T47D (cell line): ENCODE results near the gene NCKAP5L.
"Not testable (repeated sequence)": the region's sequence is repeated elsewhere in the genome, so short reads cannot be mapped to it uniquely, and the experiment has no call there.

ENCODE experiments used
- DNase-seq, 2 experiments: peaks; one replicate each; pipeline versions ENCODE4 v3.0.0 to v3.0.0-alpha.2; 2011 to 2012; ENCODE audit warnings: low read depth in 1 of 2, low spot score in 1 of 2
- JUND ChIP-seq: IDR thresholded peaks from 2 replicates; pipeline ENCODE4 v1.6.1; 2012; ENCODE audit warnings: low read depth
- in situ Hi-C: cut with HindIII; loops from 2 replicates; pipeline ENCODE4 v1.10.0; 2016; ENCODE audit warnings: low sequenced_read_pairs, low pct_unique_long_range_greater_than_20kb

Gene NCKAP5L

DNA sequence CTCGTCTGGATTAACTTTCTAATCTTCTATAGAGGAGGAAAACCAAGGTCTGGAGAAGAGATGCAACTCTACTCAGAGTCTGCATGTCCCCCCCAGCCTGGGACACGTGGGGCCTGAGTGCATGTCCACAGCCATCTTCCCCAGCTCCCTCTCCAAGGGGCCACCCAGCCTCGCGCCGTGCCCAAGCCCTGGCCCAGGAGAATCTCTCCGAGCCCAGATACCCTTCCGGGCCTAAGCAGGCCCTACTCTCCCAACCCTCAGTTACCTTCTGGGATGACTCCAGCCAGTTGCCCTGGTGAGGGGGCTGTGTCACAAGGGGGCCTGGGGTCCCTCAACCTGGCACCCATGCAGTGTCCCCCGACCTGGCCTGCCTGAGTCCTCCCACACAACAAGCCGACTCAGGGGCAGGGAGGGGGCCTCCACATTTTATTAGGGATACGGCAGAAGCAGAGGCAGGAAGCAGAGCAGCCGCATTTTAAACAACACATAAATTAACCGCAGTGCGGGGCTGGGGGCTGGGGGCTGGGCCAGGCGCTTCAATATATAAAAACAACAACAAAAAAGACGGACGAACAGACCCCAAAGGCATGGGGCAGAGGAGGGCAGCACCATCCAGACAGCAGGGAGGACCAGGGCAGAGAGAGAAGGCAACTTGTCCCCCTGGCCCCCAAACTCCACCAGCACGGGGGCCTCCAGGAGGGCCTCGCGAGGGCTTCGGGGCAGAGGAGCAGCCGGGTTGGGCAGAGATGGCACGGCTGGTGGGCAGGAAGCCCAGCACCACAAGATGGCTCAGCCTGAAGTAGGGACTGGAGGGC lies 37.3 kb downstream of the NCKAP5L start:
- in situ Hi-C loops: no loop called here
- TF ChIP-seq JUND: no peak

DNA sequence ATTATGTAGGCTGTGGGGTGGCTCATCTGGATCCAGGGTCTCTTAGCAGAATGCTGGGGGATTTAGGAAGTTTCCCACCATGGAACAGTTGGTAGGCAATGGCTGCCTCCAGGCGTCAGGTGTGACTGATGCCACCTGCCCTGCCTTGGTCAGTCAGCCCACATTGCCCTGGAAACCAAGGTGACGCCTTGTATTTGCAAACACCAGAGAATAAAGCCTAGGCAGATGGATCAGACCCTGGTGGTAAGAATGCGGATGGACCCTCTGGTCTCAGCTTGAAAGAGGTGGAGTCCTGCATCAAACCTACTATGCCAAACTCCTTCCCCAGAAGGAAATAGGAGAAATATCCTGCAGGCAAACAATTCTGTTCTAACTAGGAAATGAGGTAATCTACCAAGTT lies 38.2 kb downstream of the NCKAP5L start:
- in situ Hi-C loops: no loop called here
- DNase-seq: peak in 1 of 2 experiments; percentile 29
- TF ChIP-seq JUND: no peak

More for the DNA sequence above, 37.3 kb downstream of the NCKAP5L start:
- DNase-seq: no peak

DNA sequence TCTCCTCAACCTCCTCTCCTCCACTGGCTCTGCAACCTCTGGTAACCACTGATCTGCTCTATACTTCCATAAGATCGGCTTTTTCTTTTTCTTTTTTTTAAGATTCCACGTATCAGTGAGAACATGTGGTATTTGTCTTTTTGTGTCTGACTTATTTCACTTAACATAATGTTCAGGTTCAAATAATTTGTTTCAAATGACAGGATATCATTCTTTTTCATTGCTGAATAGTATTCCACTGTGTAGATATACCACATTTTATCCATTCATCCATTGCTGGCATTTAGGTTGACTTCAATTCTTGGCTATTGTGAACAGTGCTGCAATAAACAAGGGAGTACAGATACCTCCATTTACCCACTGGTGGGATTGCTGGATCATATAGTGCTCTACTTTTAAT lies 40.5 kb downstream of the NCKAP5L start:
- DNase-seq: no peak
- TF ChIP-seq JUND: no peak
- in situ Hi-C loops: no loop called here

DNA sequence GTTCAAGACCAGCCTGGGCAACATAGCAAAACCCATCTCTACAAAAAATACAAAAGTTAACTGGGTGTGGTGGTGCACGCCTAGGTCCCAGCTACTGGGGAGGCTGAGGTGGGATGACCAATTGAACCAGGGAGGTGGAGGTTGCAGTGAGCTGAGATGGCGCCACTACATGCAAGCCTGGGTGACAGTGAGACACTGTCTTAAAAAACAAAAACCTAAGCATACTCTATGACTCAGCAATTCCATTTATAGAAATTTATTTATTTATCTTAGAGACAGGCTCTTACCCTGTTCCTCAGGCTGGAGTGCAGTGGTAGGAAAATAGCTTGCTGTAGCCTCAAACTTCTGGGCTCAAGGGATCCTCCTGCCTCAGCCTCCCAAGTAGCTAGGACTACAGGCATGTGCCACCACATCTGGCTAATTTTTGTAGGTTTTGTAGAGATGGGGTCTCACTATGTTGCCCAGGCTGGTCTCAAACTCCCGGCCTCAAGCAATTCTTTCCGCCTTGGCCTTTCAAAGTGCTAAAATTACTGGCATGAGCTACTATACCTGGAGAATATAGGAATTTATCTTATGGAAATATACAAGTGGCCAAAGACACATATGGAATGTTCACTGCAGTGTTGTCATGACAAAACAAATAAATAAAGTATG lies 43.3 kb downstream of the NCKAP5L start:
- TF ChIP-seq JUND: no peak
- DNase-seq: no peak
- in situ Hi-C loops: no loop called here

DNA sequence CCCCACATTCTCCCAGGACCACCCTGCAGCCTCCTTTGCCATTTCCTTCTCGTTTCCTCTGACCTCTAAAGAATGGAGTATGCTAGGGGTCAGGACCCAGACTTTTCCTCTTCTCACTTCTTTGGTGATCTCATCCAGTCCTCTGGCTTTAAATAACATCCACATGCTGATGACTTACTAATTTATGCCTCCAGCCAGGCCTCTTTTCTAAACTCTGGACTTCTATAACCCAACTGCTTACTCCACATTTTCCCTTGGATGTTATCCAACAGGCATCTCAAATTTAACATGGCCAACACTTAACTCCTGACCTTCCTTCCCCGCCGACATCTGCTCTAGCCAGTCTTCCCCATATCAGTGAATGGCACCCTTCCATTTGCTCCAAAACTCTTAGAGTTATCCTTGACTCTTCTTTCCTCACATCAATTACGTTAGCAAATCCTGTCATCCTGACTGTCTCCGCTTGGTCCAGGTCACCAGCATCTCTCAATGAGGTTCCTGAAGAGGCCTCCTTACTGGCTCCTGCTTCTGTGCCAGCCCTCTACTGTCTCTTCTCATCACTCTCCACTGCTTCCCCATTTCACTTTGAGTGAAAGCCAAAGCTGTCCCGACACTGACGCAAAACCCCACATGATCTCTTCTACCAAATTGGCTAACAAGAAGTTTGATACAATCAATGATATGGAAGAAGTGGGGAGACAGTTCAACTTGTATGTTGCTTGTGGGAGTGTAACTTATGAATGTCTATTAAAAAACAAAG lies 44.1 kb downstream of the NCKAP5L start:
- no peak for TF ChIP-seq JUND
- DNase-seq: no peak
- in situ Hi-C loops: no loop called here

DNA sequence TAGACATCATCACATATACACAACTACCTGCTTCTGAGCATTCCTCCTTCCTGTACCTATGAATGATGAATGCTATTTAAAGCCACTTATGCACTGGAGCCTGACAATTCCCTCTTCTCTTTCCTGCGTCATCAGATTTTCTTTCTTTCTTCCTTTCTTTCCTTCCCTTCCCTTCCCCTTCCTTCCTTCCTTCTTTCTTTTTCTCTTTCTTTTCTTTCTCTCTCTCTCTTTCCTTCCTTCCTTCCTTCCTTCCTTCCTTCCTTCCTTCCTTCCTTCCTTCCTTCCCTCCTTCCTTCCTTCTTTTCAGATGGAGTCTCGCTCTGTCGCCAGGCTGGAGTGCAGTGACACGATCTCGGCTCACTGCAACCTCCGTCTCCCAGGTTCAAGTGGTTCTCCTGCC lies 47.3 kb downstream of the NCKAP5L start:
- in situ Hi-C loops: not testable (repeated sequence)

DNA sequence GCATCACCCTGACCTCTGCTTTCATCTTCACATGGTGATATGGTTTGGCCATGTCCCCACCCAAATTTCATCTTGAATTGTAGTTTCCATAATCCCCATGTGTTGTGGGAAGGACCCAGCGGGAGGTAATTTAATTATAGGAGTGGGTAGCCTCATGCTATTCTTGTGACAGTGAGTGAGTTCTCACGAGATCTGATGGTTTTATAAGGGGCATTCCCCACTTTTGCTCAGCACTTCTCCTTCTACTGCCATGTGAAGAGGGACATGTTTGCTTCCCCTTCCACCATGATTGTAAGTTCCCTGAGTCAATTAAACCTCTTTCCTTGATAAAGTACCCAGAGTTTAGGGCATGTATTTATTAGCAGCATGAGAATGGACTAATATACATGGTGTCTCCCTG lies 48.6 kb downstream of the NCKAP5L start:
- TF ChIP-seq JUND: no peak
- DNase-seq: no peak
- in situ Hi-C loops: no loop called here

More for the DNA sequence above, 47.3 kb downstream of the NCKAP5L start:
- not testable (repeated sequence) for DNase-seq

DNA sequence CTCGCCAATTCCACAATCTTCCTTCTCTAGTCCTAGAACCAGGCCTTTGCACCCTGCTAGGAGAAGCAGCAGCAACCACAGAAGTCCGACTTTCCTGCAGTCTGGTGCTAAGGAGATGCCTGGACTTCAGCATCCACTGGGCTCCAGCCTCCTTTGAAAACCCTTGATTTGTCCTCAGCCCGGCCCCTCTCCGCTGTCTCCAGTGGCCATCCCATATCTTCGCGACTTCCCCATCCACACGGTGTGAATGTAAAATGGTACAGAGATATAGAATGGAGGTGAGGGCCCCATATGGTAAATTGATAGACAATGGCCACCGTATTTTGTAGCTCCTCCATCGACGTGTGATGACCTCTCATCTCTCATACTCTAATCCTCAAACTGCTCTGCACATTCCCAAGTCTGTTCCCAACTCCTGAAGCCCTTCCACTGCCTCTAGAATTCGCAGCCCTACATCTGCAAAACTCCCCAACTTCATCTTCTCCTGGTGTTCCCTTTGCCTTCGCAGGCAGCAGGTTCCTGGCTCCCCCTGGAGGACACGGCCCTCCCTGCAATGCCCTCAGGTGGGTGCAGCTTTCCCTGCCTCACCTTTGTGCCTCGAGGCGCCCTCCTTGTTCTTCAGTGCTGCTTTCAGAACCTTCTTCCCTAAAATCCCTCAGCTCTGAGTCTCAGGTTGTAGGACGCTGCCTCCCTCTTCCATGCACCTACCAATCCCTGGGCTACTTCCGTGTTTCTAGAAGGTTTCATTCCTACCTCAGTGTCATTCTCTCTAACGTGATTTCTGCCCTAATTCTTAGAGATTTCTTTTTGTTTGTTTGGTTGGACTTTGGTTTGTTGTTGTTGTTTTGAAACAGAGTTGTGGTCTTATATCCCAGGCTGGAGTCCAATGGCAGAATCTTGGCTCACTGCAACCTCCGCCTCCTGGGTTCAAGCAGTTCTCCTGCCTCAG lies 50.1 kb downstream of the NCKAP5L start:
- peak; percentile 71 to 73 for DNase-seq
- in situ Hi-C loops: no loop called here
- no peak for TF ChIP-seq JUND

DNA sequence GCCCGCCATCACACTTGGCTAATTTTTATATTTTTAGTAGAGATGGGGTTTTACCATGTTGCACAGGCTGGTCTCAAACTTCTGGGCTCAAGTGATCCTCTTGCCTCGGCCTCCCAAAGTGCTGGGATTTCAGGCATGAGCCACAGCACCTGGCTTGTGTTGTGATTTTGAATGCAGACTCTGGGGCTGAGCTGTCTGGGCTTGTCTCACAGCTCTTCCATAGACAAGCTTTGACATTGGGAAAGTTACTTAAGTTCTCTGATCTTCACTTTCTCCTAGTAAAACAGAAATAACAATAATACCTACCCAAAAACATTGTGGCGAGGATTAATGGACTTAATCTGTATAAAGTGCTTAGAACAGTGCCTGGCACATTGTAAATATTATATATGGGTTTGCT lies 50.9 kb downstream of the NCKAP5L start:
- TF ChIP-seq JUND: no peak
- DNase-seq: no peak
- in situ Hi-C loops: no loop called here

DNA sequence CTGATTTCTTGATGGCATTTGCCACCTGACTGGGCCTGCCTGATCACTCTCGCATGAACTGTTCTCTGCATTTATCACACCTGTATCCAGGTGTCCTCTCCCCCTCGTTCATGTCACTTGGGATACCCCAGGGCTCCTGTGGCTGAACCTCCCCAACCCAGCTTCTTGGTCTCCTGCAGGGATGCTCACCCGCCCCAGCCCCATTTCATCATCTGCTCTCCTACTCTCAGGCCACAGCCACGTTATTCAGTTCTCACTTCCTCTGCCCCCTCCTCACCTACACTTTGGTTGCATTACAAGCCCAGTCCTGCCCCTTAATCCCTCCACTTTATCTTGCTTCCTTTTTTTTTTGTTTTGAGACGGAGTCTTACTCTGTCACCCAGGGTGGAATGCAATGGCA lies 51.4 kb downstream of the NCKAP5L start:
- in situ Hi-C loops: no loop called here
- no peak for TF ChIP-seq JUND
- no peak for DNase-seq

DNA sequence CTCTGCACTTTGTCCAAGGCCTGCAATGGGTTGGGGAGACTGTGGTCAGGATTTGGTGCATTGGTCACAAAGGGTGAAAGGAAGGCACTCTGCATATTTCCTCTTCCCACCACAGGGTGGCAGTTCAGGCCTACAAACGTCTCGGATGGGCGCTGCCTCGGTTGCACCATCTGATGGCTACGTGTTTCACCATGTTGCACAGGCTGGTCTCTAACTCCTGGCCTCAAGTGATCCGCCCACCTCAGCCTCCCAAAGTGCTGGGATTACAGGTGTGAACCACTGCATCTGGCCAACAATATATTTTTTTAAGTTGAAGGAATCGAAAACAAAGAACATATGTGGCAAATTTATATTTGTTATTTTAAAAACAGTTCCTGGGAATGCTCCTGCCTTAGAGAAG lies 51.8 kb downstream of the NCKAP5L start:
- in situ Hi-C loops: no loop called here
- peak; percentile 74 to 88 for DNase-seq
- no peak for TF ChIP-seq JUND

DNA sequence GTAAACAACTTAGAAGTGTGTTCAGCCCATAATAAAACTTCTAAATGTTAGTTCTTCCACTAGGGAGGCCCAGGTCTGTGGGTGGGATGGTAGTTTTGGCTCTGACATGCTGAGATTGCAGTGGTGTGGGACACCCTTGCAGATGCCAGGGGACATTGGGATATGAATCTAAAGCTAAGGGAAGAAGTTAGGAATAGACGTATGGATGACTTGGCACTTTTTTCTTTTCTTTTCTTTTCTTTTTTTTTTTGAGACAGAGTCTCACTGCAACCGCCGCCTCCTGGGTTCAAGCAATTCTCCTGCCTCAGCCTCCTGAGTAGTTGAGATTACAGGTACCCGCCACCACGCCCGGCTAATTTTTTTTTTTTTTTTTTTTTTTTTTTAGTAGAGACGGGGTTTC lies 55.1 kb downstream of the NCKAP5L start:
- in situ Hi-C loops, DNase-seq: not testable (repeated sequence)
